HG02870 (cell line): ENCODE data around the gene CAPN10.
"Not testable (repeated sequence)": the region's sequence is repeated elsewhere in the genome, so short reads cannot be mapped to it uniquely, and the experiment has no call there.

Experiments
- ATAC-seq: cut with Tn5 transposase; IDR thresholded peaks from one replicate; pipeline ENCODE4 v1.9.1; 2021; ENCODE audit warnings: mild to moderate bottlenecking, moderate library complexity; ENCODE audit not compliant: unreplicated experiment

CAPN10 gene

GRCh38 chr2:240601061-240601830 lies 14.7 kb downstream of the CAPN10 start:
- no peak for ATAC-seq

DNA sequence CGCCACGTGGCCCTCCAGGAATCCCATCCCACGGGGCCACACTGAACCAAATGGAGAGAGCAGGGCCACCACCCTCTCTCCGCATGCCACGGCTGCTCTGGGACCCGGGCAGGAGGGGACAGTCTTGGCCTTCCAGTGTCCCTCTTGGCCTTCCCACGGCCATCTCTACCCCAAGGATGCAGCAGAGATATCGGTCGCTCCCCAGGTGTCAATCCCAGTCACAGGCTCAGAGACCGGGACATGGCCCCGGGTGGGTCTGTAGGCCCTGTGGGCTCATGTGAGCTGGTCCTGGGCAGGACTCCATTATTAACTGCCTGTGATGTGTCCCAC lies 15.3 kb downstream of the CAPN10 start:
- ATAC-seq = no peak

DNA sequence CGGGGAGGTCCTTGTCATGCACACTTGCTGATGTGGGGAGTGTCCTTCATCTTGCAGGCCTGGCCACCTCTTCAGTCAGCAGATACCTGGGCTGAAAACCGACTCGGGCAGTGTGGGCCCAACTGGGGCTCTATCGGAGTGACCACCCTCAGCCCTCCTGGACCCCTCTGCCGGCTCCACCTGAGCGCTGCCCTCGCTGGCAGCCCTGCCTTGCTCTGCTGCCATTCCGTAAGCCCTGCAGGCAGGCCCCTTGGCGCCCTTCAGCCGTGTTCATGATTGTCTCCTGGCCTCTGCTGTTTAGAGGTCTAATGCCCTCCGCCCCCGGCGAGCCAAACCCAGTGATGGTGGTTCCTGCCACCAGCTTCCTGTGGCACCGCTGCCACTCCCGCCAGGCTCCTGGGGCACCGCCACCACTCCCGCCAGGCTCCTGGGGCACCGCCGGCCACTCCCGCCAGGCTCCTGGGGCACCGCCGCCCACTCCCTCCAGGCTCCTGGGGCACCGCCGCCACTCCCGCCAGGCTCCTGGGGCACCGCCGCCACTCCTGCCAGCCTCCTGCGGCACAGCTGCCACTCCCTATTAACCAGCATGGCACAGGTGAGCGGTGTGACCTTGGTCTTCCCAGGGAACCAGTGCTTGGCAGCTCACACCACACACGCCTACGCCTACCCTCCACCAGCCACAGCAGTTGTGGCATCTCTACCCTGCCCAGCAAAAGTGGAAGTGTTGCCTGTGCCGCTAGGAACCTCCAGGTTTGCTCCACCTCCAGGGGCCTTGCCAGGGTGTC lies 15.9 kb downstream of the CAPN10 start:
- no peak for ATAC-seq

GRCh38 chr2:240603081-240603835 lies 16.7 kb downstream of the CAPN10 start:
- ATAC-seq = no peak

GRCh38 chr2:240603846-240604245 lies 17.3 kb downstream of the CAPN10 start:
- ATAC-seq = no peak

DNA sequence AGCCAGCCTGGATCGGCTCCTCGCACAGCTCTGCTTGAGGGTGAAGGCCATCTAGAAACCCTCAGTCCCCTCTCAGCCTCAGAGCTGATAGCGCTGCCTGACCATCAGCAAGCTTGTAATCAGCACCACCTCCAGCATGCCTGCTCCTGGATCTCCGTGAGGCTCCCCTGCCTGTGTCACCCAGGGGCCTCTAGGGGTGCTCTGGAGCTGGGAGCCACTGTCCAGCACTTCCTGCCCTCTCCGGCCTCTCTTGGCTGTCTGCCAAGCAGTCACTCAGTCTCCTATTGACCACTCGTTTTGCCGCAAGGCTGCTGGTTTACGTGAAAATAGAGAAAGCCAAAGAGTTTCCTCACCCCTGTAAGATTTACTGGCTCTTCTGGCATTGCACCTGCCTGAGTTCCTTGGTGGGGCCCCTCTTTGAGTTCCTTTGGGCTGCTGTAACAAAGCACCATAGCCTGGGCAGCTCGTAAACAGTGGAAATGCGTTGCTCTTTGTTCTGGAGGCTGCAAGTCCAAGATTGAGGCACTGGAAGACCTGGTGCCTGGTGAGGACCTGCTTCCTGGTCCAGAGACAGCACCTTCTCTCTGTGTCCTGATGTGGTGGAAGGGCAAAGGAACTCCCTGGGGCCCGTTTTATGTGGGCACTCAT lies 17.9 kb downstream of the CAPN10 start:
- ATAC-seq = no peak

DNA sequence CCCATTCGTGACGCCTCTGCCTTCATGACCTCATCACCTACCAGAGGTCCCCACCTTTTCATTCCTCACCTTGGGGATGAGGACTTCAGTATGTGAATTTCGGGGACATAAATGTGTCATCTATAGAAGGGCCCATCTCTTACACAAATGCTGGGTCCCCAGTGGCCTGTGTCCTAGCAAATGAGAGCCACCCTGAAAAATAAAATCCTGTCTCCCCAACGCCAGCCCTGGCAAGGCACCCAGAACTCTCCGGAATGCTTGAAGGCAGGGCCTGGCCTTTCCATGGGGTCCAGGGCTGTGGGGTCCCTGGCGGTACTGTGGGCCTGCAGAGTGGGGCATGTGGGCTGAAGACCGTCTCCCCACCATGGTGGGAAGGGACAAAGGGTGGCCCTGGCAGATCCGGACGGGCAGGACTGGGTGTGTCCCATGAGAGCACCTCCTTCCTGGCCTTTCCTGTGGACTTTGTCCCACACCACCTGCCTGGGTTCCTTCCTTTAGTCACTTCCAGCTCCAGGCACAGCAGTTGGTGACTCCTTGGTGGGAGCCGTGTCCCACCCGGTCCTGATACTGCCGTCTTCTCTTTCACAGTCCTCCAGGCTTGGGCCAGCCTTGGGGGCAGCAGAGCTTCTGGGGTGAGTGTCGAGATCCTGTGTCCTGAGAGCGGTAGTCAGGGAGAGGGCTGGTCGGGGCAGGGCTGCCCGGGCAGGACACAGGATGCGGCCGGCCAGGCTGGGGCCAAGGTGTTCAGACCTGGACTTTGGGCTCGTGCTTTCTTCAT lies 18.6 kb downstream of the CAPN10 start:
- no peak for ATAC-seq

DNA sequence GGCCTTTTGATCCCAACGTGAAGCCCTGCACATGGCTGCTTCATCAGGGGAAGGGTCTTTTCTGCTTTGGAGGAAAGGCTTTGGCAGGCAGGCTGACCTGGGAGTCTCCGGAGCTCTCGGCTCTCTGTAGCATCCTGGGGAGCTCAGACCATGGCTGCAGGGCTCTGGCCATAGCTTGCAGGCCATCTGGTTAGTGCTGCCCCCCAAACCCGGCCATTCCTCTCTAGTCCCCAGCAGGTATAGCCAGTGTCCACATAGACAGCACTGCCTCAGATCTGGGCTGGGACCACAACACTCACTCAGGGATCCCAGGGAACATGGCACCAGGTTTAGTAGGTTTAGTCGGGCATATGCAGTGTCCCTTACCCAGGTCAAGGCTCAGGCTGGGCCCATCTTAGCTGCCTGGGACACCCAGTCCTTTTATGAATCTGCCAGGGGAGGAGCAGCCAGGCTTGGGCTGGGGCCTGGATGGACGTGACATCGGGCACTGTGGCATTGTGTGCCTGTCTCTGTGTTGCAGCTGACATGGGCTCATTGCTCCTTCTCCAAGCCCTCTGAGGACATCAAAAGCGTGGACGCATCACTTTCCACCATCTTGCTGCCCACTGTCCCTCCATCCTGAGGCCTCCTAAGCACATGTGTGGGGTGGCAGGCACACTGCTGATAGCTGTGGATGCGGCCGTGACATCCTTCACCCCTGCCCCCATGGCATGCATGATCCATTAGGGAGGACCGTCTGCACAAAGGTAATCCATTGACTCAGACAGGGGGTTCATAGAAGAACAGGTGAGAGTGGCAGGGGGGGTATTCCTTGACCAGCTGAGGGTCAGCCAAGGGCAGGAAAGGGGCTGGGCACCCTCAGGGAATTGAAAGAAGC lies 19.6 kb downstream of the CAPN10 start:
- ATAC-seq = no peak

GRCh38 chr2:240611601-240612210 lies 25.2 kb downstream of the CAPN10 start:
- ATAC-seq = no peak

GRCh38 chr2:240613781-240614180 lies 27.2 kb downstream of the CAPN10 start:
- no peak for ATAC-seq

DNA sequence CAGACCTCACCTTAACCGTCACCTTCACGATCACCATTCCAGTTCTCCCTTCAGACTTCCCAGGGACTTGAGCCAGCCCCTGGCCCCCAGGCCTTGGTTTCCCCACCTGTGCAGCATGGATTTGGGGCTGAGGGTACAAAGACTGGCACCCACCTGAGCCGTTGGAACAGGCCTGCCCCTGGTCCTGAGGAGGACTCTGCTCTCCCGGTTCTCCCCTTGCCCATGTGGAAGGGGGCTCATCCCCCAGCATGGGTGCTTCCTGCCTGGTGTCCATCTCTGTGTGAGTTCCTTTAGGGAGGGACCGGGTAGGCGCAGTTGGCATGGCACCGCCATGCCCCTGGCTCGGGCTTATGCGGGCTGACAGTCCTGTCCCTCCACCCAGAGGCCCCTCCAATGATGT lies 27.9 kb downstream of the CAPN10 start:
- no peak for ATAC-seq

DNA sequence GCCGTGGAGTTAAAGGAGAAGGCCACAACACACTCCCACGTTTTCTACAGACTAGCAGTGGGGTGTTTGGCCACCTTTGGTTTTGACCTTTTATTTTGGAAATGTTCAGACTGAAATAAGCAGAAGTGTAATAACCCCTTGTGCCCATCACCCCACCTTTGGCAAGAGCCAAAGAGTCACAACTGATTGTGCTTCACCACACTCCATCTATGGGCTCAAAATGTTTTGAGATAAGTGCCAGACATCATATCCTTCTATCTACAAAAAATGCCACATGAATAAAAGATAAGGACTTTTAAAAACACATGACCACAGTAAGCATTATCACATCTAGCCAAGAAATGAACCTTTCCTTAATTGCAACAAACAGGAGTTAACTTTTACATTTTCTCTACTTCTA lies 28.9 kb downstream of the CAPN10 start:
- no peak for ATAC-seq

DNA sequence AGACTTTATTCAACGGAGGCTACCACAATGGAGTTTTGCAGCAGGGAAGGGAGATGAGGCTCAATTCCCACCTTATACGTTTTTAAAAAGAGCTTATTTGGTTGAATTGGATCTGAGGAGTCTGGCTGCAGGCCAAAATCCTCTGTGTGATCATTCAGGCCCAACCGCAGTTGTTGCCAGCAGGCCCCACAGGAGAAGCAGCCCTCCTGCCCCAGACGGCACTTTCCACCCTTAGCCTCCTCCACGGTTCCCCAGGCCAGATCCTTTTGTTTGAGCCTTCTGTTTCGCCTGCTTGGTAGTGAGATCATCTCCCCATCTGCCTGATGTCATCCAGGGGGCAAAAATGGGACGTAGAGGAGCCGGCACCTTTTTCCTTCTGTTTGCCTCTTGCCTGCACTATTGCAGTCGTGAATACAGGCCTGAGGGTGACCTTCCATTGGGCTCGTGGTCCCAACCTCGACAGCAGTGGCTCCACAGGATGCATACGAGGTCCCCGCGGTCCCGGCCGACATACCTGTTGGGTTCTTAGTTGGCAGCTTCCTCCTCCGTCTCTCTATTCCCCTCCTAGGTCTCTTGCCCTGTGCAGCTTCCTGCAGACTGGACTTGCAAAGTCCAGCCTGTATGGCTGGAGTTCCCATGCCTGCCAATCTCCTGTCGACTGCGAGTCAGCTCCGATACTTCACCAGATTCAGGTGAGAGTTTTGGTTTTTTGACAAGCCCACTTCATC lies 29.4 kb downstream of the CAPN10 start:
- ATAC-seq = no peak

DNA sequence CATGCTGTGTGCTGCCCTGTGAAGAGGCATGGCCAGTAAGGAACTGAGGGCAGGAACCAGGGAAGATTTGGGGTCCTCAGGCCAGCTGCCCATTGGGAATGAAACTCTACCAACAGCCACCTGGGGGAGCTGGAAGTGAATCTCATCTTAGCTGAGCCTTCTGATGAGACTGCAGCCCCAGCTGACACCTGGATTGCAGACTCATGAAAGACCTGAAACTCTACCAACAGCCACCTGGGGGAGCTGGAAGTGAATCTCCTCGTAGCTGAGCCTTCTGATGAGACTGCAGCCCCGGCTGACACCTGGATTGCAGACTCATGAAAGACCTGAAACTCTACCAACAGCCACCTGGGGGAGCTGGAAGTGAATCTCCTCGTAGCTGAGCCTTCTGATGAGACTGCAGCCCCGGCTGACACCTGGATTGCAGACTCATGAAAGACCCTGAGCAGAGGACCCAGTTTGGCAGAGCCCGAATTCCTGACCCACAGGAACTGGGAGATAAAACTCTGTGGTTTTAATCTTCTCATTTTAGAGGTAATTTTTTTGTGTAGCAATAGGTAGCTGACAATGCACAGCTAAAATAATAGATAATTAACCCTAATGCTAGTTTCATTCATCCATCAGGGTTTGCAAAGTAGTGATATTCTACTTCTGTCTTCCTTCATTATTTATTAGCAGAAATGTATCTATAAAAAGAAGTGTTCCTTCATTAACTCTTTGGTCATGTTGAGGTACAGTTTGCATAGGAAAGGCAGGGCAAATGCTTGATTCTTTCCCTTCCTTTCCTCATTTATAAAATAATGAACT lies 30.5 kb downstream of the CAPN10 start:
- ATAC-seq = not testable (repeated sequence)

DNA sequence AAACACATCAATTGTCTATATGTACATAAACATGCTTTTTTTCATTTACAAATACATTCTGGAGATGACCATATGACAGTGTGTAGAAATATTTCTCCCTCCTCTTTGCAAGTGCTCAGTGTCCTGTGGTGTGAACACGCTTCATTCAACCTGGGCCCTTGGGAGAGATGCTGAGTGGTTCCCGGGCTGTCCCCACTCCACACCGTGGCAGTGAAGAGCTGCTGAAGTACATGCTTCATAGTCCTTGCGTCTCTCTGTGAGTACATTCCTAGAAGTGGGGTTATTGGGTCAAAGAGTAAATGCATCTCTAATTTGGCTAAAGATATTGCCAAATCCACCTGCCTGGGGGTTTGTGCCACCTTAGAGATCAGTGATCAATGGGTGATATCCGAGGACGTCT lies 32.2 kb downstream of the CAPN10 start:
- no peak for ATAC-seq

- ATAC-seq = no peak
Observed at GRCh38 chr2:240619506-240620148, 33.1 kb downstream of the CAPN10 start.

DNA sequence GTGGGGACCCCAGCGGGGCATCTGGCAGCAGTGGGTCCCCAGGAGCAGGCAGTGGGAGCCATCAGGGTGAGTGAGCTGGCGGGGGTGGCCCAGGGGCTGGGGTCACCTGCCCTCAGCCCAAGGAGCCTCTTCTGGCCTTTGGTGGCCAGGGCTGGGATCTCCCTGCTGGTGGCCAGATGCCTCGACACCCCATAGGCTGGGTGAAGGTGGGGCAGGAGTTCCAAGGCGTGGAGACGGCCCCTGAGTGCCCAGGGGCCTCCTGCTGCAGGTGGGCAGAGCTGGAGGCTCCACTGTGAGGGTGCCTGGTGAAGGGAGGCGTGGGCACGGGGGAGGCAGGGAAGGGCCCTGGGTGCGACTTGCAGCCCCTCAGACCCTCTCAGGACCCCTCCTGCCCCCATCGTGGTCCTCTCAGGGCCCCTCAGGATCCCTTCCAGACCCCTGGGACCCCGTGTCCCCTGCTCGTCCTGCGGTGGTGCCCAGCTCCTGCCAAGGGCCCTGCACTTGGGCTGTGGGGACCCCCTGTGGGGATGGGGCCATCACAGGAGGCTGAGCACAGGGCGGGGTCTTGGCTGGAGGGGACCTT lies 33.7 kb downstream of the CAPN10 start:
- no peak for ATAC-seq
